K562 (cell line): ENCODE data around the gene TP63.

Source experiments
- CHD2 ChIP-seq: IDR thresholded peaks from 2 replicates; pipeline ENCODE4 v1.6.1; 2011; ENCODE audit warnings: low read depth, low read length
- ZFX ChIP-seq: sonication (generic); formaldehyde crosslinking; IDR thresholded peaks from 2 replicates; pipeline ENCODE4 v1.8.0; 2022; ENCODE audit warnings: mild to moderate bottlenecking, missing genetic modification reagents, moderate library complexity
- ZNF707 ChIP-seq: fragments of 250-450 bp; sonication (Bioruptor Pico); conservative IDR thresholded peaks from 2 replicates; pipeline ENCODE4 v1.8.0; 2022; ENCODE audit warnings: inconsistent platforms, mild to moderate bottlenecking, moderate library complexity
- TF ChIP-seq, protein P1 (sequence below), 3 experiments: IDR thresholded peaks in 2 of 3; conservative IDR thresholded peaks in 1 of 3; 2 replicates each; pipeline ENCODE4 v1.5.1; 2011 to 2012; ENCODE audit warnings: low read length in 3 of 3, mild to moderate bottlenecking in 3 of 3, control low read depth in 2 of 3, improper control_type of control experiment in 1 of 3, inconsistent platforms in 1 of 3, low read depth in 1 of 3, mixed read lengths in 1 of 3, moderate library complexity in 1 of 3; ENCODE audit not compliant: insufficient read depth in 2 of 3

- TF ChIP-seq ZNF707 (CRISPR knock-in tag), result no peak
- no peak for TF ChIP-seq ZFX (CRISPR knock-in tag)
- no peak for TF ChIP-seq CHD2
- TF ChIP-seq, protein P1, sequence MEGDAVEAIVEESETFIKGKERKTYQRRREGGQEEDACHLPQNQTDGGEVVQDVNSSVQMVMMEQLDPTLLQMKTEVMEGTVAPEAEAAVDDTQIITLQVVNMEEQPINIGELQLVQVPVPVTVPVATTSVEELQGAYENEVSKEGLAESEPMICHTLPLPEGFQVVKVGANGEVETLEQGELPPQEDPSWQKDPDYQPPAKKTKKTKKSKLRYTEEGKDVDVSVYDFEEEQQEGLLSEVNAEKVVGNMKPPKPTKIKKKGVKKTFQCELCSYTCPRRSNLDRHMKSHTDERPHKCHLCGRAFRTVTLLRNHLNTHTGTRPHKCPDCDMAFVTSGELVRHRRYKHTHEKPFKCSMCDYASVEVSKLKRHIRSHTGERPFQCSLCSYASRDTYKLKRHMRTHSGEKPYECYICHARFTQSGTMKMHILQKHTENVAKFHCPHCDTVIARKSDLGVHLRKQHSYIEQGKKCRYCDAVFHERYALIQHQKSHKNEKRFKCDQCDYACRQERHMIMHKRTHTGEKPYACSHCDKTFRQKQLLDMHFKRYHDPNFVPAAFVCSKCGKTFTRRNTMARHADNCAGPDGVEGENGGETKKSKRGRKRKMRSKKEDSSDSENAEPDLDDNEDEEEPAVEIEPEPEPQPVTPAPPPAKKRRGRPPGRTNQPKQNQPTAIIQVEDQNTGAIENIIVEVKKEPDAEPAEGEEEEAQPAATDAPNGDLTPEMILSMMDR (IDR thresholded peaks at IDR 0.05 in 2 of 3, conservative IDR thresholded peaks at IDR 0.05 in 1 of 3; ENCODE audit: insufficient read depth in 2 of 3, low read depth in 1 of 3, low read length in 3 of 3), result no peak
Measured at GRCh38 chr3:189941125-189941524, 309.9 kb downstream of the TP63 start.
